HG03064 (cell line): ENCODE measurements around the gene PPFIA3.
"Not testable (repeated sequence)": the region's sequence is repeated elsewhere in the genome, so short reads cannot be mapped to it uniquely, and the experiment has no call there.

Experiments used
- ATAC-seq: cut with Tn5 transposase; IDR thresholded peaks from one replicate; pipeline ENCODE4 v1.9.1; 2021; ENCODE audit warnings: low read depth; ENCODE audit not compliant: unreplicated experiment

Gene PPFIA3

GRCh38 chr19:49173198-49173597 is 53.9 kb downstream of the PPFIA3 start:
- no peak for ATAC-seq

- no peak for ATAC-seq
Observed at GRCh38 chr19:49180659-49181058, 61.3 kb downstream of the PPFIA3 start.

GRCh38 chr19:49182010-49182847 is 62.9 kb downstream of the PPFIA3 start:
- not testable (repeated sequence) for ATAC-seq

GRCh38 chr19:49182848-49183375 is 63.6 kb downstream of the PPFIA3 start:
- ATAC-seq: no peak

GRCh38 chr19:49186108-49186507 is 66.8 kb downstream of the PPFIA3 start:
- no peak for ATAC-seq

- no peak for ATAC-seq
Observed at GRCh38 chr19:49188626-49189200, 69.4 kb downstream of the PPFIA3 start.

- no peak for ATAC-seq
Observed at GRCh38 chr19:49189259-49189658, 69.9 kb downstream of the PPFIA3 start.

GRCh38 chr19:49190781-49191180 is 71.4 kb downstream of the PPFIA3 start:
- no peak for ATAC-seq

GRCh38 chr19:49193822-49194394 is 74.6 kb downstream of the PPFIA3 start:
- ATAC-seq: no peak

- ATAC-seq: no peak
Observed at GRCh38 chr19:49194408-49194807, 75.1 kb downstream of the PPFIA3 start.

- no peak for ATAC-seq
Observed at GRCh38 chr19:49196527-49197240, 77.3 kb downstream of the PPFIA3 start.

- ATAC-seq: no peak
Observed at GRCh38 chr19:49200238-49200862, 81.0 kb downstream of the PPFIA3 start.
